MM.1S (cell line): Measurements from ENCODE around the gene ARHGEF40.

Experiments used
- EZH2 ChIP-seq: fragments of 300-600 bp; sonication (generic); optimal IDR thresholded peaks from 2 replicates; pipeline ENCODE3; 2017; ENCODE audit warnings: low read depth, mild to moderate bottlenecking, antibody characterized with exemption, low read length, mixed read lengths
- TF ChIP-seq, protein P1 (sequence below): fragments of 300-600 bp; sonication (generic); IDR thresholded peaks from 2 replicates; pipeline ENCODE4 v1.5.1; 2016; ENCODE audit warnings: antibody characterized with exemption, low read length, mixed read lengths

DNA sequence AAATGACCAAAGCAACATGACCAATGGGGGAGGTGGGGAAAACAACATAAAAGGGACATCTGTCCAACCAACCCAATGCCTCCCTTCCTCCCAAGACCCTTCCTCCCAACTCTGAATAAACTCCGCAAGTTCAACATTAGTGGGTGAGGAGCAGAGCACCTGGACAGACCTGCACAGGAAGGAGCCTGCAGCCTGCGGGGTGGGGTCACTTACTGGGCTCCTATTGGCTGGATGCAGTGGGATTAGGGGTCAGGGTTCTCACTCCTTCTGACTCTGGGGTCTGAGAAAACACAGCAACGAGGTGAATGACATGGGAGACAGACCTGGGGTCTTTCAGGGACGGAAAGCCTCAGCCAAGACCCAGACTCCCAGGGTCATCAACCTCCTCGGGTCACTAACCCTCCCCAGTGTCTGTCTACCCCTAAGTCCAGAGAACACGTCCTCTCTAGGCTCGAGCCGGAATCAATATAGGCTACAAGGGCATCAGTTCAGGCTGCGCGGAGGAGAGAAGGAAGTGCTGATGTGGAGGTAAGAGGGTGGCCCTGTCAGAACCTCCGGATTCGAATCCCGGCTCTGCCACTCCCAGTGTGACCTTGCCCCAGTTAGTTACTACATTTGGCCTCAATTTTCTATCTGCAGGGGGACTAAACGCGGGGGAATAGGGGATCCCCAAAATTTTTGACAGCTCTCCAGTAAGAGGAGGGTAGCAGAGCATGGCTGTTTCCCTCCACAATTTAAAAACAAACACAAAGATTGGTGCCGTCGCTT, 46.1 kb upstream of the ARHGEF40 start:
- TF ChIP-seq, protein P1, sequence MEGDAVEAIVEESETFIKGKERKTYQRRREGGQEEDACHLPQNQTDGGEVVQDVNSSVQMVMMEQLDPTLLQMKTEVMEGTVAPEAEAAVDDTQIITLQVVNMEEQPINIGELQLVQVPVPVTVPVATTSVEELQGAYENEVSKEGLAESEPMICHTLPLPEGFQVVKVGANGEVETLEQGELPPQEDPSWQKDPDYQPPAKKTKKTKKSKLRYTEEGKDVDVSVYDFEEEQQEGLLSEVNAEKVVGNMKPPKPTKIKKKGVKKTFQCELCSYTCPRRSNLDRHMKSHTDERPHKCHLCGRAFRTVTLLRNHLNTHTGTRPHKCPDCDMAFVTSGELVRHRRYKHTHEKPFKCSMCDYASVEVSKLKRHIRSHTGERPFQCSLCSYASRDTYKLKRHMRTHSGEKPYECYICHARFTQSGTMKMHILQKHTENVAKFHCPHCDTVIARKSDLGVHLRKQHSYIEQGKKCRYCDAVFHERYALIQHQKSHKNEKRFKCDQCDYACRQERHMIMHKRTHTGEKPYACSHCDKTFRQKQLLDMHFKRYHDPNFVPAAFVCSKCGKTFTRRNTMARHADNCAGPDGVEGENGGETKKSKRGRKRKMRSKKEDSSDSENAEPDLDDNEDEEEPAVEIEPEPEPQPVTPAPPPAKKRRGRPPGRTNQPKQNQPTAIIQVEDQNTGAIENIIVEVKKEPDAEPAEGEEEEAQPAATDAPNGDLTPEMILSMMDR, result no peak
- no peak for TF ChIP-seq EZH2
